ENCODE data around the gene PAPSS2.
A peak's percentile ranks its signal among the peaks of the same experiment; 100 is the strongest.
"Not testable (repeated sequence)": the region's sequence is repeated elsewhere in the genome, so short reads cannot be mapped to it uniquely, and the experiment has no call there.

The PAPSS2 gene

GRCh38 chr10:87706731-87707130, 47.1 kb downstream of the PAPSS2 start:
- no peak for DNase-seq (ENCODE audit: low read depth)

GRCh38 chr10:87707254-87707653, 47.6 kb downstream of the PAPSS2 start:
- no peak for DNase-seq (ENCODE audit: low read depth)

GRCh38 chr10:87712913-87713616, 53.4 kb downstream of the PAPSS2 start:
- DNase-seq (ENCODE audit: low read depth) = no peak

GRCh38 chr10:87713707-87714106, 54.0 kb downstream of the PAPSS2 start:
- no peak for DNase-seq (ENCODE audit: low read depth)

GRCh38 chr10:87715552-87716347, 56.1 kb downstream of the PAPSS2 start:
- DNase-seq (ENCODE audit: low read depth) = peak; percentile 39

- DNase-seq (ENCODE audit: low read depth) = no peak
These were observed 56.6 kb downstream of the PAPSS2 start for GRCh38 chr10:87716348-87716670.

GRCh38 chr10:87720665-87721064, 61.0 kb downstream of the PAPSS2 start:
- DNase-seq (ENCODE audit: low read depth) = no peak

- peak; percentile 51 for DNase-seq (ENCODE audit: low read depth)
These were observed 62.1 kb downstream of the PAPSS2 start for GRCh38 chr10:87721781-87722180.

- no peak for DNase-seq (ENCODE audit: low read depth)
These were observed 63.0 kb downstream of the PAPSS2 start for GRCh38 chr10:87722716-87723115.

GRCh38 chr10:87723500-87723899, 63.8 kb downstream of the PAPSS2 start:
- no peak for DNase-seq (ENCODE audit: low read depth)

- DNase-seq (ENCODE audit: low read depth) = no peak
These were observed 65.1 kb downstream of the PAPSS2 start for GRCh38 chr10:87724789-87725188.

- DNase-seq (ENCODE audit: low read depth) = no peak
These were observed 70.3 kb downstream of the PAPSS2 start for GRCh38 chr10:87729940-87730339.

- DNase-seq (ENCODE audit: low read depth) = no peak
These were observed 73.4 kb downstream of the PAPSS2 start for GRCh38 chr10:87733081-87733480.

- DNase-seq (ENCODE audit: low read depth) = peak; percentile 38
These were observed 75.5 kb downstream of the PAPSS2 start for GRCh38 chr10:87734987-87735827.

- DNase-seq (ENCODE audit: low read depth) = not testable (repeated sequence)
These were observed 78.6 kb downstream of the PAPSS2 start for GRCh38 chr10:87738253-87738652.

- no peak for DNase-seq (ENCODE audit: low read depth)
These were observed 80.0 kb downstream of the PAPSS2 start for GRCh38 chr10:87739703-87740102.

- peak; percentile 87 for DNase-seq (ENCODE audit: low read depth)
These were observed 80.6 kb downstream of the PAPSS2 start for GRCh38 chr10:87740254-87740655.

GRCh38 chr10:87742992-87743610, 83.4 kb downstream of the PAPSS2 start:
- DNase-seq (ENCODE audit: low read depth) = peak; percentile 24

GRCh38 chr10:87744606-87745005, 84.9 kb downstream of the PAPSS2 start:
- no peak for DNase-seq (ENCODE audit: low read depth)

- DNase-seq (ENCODE audit: low read depth) = no peak
These were observed 87.2 kb downstream of the PAPSS2 start for GRCh38 chr10:87746911-87747310.

- not testable (repeated sequence) for DNase-seq (ENCODE audit: low read depth)
These were observed 88.6 kb downstream of the PAPSS2 start for GRCh38 chr10:87748244-87748643.

GRCh38 chr10:87750001-87750671, 90.5 kb downstream of the PAPSS2 start:
- peak; percentile 91 for DNase-seq (ENCODE audit: low read depth)
